ENCODE results near the gene ADAMTSL2. TPM values are rescaled to one million over a fixed set of nuclear protein-coding genes. Genes with fewer than 3 reads are reported as not detected.

Gene ADAMTSL2
- total RNA-seq, 1 donor from 2014 or later: 4.7 TPM

DNA sequence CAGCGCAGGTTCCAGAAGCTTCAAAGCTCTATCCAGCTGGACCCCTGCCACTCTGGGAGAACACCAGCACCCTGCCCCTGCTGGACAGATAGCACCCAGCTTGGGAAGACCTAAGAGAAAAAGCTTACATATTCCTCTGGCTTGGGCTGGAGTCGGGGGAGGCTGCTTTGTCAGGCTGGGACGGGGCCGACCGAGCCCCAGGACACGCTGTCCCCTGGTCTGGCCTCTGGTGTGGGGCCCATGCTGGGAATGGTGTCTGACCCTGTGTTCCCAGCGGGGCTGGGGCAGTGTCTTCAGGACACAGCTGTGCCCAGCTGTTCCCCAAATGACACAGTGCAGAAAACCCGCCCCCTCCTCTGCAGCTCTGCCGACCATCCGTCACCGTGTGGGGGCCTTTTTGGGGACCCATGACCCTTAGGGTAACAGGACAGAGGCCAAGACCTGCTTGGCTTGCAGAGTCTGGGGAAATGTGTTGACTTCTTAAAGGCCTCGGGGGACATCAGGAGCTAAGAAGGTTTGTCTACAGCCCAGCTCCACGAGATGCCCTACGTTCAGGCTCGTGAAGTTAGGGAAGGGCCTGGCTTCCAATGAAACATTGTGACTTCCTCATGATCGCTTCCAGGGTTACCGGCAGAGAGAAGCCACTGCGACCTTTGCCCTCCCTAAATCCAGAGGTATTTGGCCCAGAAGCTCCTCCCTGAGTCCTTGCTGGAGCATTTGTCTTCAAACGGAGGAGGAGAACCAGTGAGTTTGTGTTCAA is 35.2 kb upstream of the ADAMTSL2 start:
- DNase-seq (ENCODE audit: low read depth): no peak

GRCh38 chr9:133499892-133500270 is 34.6 kb upstream of the ADAMTSL2 start:
- no peak for DNase-seq (ENCODE audit: low read depth)

DNA sequence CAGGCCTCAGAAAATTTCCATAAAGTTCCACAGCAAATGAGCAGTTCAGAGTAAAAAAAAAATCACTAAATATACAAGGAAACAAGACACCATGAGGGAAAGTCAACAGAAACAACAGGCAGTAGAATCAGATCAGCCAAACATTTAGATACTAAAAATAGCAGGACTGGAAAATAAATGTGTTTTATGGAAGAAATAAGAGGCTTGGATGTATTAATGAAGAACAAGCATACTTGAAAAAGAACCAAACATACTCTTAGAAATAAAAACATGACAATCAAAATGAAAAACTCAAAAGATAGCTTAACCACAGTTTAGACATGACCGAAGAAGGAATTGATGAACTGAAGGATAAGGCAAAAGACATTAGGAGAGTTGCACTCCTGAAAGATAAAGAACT is 32.4 kb upstream of the ADAMTSL2 start:
- no peak for DNase-seq (ENCODE audit: low read depth)

DNA sequence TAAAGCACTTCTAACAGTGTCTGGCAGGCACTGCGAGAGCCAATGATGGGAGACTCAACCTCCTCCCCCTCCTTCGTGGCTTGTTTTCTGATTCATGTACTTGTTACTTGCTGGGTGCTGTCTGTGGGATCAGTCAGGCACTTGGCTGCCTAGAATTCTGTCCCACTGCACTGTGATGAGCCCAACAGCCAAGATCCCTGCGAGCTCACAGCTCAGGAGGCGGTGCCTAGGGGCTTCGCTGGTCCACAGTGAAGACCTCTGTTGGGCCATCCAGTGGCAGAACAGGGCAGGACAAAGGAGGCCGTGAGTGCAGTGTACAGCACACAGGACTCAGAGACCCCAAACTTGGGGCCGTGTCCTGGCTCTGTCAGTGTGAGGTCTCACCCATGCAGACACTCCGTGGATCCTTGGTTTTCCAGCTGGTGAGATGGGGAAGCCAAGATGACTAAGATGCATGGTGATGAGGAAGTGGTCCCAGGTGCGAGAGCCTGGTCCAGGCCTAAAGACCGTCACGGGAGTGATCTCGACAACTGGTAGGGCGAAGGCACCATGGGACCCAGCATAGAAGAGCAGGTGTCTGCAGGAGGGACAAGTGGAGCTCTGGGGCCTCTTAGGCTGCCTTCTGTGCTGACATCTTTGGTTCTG is 29.2 kb upstream of the ADAMTSL2 start:
- no peak for DNase-seq (ENCODE audit: low read depth)

GRCh38 chr9:133505901-133506652 is 28.4 kb upstream of the ADAMTSL2 start:
- DNase-seq (ENCODE audit: low read depth): no peak

DNA sequence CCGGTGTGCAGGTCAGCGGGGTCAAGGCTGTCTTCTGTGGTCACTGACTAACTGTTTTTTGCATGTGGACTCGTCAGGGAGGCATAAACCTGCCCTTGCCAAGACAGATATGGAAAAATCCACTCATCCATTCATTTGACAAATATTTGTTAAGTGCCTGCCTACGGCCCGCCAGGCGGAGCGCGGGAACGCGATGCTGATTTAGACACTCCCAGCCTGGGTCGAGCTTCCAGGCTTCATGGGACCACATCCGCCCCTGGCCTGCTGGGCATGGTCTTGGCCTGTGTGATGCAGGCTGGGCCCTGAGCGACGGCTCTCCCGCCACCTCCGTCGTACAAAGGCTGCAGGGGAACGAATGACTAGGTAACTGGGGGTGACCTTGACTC is 27.9 kb upstream of the ADAMTSL2 start:
- peak; percentile 78 for DNase-seq (ENCODE audit: low read depth)

DNA sequence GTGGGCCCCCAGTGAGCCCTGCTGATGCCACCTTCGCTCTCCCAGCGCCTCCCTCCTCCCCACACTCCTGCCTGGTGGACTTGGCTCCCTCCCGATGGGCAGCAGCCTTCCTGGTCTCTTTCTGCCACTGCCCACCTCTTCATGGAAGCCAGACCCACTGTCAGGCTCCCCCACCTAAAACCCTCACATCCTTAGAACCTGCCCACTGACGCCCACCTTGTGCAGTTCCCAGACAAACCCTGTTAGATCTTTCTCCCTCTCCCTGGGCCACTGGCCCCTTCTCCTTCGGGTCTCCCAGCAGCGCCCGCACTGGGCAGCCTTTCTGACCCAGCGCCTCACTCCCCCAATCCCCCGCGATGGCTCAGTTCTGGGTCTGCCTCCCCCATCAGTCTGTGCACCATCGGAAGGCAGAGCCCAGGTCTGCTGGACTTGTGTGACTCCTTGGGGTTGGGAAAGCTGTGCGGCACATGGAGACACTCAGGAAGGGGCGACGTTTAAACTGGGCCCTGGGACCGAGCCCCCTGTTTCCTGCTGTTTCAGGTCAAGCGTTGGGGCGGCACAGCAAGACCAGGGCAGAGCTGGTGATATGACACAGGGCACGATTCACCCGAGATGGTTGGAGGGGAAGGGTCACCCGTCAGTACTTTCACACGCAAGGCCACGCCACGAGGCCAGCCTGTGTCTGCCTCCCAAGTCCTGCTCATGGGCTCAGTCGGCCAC is 27.1 kb upstream of the ADAMTSL2 start:
- DNase-seq (ENCODE audit: low read depth): no peak

GRCh38 chr9:133508046-133508445 is 26.5 kb upstream of the ADAMTSL2 start:
- DNase-seq (ENCODE audit: low read depth): no peak

DNA sequence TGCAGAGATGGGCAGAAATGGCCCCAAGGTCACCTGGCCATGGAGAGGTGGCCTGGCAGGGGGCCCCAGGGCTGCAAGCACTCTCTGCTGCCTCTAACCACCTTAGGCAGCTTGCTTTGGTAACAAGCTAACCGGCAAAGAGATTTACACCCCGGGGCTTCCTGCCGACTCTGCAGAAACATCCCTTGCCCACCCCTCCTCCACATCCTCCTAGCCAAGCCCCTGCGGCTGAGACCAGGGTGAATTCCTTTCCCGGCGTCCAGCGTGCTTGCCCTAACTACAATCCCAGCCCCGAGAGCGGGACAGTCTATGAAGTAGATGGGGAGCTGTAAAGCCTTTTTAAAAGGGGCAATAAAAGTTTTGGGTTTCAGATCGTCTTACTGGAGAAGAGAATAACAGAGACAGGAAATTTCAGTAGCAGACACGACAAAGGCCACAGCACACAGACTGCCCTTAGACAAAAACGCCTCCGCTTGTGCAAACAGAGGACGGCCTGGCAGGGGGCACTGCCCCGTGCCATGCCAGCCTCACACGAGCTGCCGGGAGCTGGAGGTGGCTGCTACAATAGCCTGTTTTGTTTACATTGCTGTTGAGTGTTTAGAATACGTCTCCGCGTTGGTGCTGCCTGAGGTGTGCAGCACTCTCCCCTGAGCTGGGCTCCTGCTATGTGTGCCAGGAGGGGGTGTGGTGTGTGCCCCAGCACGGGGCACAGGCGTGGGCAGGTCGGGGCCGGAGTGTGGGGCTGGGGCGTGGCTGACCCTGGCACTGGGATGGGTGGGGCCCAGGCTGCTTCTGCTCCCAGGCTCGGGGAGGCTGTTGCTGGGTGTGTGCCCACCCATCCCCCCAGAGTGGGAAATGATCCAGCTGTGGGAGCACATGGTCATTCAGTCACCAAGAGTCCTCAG is 25.1 kb upstream of the ADAMTSL2 start:
- DNase-seq (ENCODE audit: low read depth): peak; percentile 82

- no peak for DNase-seq (ENCODE audit: low read depth)
These were observed 23.5 kb upstream of the ADAMTSL2 start for GRCh38 chr9:133510926-133511505.

- no peak for DNase-seq (ENCODE audit: low read depth)
These were observed 22.9 kb upstream of the ADAMTSL2 start for GRCh38 chr9:133511607-133512006.

- peak; percentile 68 for DNase-seq (ENCODE audit: low read depth)
These were observed 22.0 kb upstream of the ADAMTSL2 start for GRCh38 chr9:133512253-133513213.

DNA sequence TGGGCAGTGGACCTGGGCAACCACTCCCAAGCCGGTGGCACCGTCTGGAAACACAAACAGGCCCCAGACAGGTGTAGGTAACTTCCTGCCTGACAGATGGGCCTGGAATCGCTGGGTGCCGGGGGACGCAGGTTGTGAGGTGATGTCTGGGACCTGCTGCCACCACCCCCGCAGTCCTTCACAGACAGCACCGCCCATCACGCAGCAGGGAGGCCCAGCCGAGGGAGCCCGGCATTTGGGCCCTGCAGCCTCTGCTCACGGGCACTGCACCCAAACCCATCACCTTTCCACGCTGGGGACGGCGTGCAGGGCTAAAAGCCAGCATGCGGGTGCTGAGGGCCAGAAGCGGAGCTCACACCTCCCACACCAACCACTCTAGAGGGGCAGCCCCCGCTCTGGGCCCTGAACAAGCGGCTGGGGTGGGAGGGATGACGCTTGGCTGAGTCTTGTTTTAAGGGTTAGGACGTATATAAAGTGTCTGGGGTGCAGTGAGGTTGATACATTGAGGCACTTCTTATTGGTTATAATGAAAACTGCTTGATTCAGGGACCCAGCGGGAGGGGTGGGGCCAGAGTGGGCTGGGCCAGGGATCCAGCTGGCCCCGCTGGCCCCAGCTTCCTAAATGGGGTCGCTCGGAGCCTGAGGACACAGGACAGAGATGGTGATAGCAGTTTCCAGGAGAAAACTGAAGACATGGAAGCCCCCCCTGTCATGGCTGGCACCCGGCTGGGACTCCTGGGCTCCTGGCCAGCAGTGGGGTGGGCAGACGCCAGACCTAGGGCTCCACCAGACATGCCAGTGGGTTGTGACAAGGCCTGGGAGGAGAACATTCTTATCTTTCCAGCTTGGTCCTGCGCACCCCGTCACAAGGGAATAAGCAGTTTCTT is 21.0 kb upstream of the ADAMTSL2 start:
- no peak for DNase-seq (ENCODE audit: low read depth)

DNA sequence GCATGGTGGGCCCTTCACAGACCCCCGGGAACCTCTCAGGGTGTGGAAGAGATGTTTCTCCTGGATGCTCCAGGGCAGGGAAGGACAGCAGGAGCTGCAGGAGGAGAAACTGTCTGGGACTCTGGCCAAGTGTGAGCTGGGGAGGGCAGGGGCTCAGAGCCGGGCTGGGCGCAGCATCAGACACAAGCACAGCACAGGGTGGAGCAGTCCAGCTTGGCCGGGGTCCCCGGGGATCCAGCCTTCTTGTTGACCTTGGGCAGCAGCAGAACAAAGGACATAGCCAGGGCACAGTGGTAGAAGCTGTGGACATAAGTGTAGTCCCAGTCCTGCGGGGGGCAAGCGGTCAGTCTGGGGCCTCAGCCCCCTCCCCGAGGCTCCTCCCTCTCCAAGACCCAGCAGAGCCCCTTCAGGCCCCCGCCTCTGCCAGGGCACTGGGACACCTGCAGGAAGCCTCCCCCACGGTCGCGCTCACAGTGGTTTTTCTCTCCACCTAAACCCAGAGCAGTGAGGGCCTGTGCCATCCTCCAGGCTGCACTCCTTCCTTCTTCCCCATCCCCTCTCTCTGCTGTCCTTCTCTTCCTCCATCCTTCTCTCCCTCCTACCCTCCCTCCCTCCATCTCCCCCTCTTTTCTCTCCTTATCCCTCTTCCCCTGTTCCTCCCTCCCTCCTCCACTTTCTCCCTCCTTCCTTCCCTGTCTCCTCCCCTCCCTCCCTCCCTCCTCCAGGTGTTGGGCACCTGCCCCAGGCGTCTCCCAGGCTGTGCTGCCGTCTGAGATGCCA is 19.9 kb upstream of the ADAMTSL2 start:
- no peak for DNase-seq (ENCODE audit: low read depth)

GRCh38 chr9:133515240-133515610 is 19.3 kb upstream of the ADAMTSL2 start:
- DNase-seq (ENCODE audit: low read depth): no peak

DNA sequence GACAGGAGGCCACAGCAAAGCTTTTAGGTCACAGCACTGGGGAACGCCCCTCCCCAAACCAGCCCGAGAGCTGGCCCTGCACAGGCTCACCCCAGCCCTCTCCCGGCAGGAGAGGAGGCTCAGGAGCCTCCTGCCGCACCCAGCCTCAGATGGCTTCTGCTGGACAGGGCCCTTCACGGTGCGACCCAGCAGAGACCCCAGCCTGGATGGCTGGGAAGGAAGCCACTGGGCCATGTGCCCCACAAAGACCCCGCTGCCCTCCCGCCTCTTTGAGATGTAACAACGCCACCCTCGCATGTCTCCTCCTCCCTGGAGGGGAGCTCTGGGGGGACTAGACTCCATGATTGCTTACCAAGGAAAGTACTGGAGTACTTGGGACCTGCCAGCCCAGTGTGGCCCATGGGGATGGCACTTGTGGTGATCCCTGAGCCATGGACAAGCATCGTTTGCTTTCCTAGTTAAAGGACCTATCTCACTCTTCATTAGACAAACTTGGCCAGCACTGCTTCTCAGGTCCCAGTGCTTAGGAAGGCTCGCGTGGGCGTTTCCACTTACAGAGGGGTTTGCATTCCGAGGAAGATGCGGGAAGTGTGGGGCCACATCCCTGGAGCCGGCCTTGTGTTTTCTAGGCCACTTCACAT is 18.8 kb upstream of the ADAMTSL2 start:
- no peak for DNase-seq (ENCODE audit: low read depth)

Measured in myocyte (in vitro differentiated cells).